OCI-LY3 (cell line): ENCODE measurements around the gene LRFN4.

Experiments
- H2AFZ ChIP-seq: fragments of 200-600, 300-600 bp; shearing (Covaris generic); 2 replicates; pipeline ENCODE4 v1.6.0; 2014; ENCODE audit warnings: antibody characterized with exemption, low read depth, low read length
- H3K27ac ChIP-seq: fragments of 200-600, 300-600 bp; sonication (generic); 2 replicates; pipeline ENCODE4 v1.5.1; 2014; ENCODE audit warnings: mild to moderate bottlenecking, low read length, moderate library complexity, mixed read lengths
- H3K27me3 ChIP-seq: fragments of 200-600, 300-600 bp; sonication (generic); 2 replicates; pipeline ENCODE4 v1.6.1; 2014; ENCODE audit warnings: low read depth, low read length, mixed read lengths
- H3K36me3 ChIP-seq: fragments of 200-600, 300-600 bp; sonication (generic); replicated peaks from 2 replicates; pipeline ENCODE3; 2014; ENCODE audit warnings: low read depth, low read length, mixed read lengths
- H3K4me1 ChIP-seq: fragments of 300-600, 200-600 bp; sonication (generic); 2 replicates; pipeline ENCODE4 v1.6.1; 2014; ENCODE audit warnings: low read length, mixed read lengths
- H3K4me2 ChIP-seq: fragments of 200-600, 300-600 bp; sonication (generic); 2 replicates; pipeline ENCODE4 v1.6.1; 2014; ENCODE audit warnings: low read length, mixed read lengths
- H3K4me3 ChIP-seq: fragments of 300-600, 200-600 bp; sonication (generic); 2 replicates; pipeline ENCODE4 v1.5.1; 2014; ENCODE audit warnings: antibody characterized with exemption, mild to moderate bottlenecking, low read length, moderate library complexity
- H3K79me2 ChIP-seq: fragments of 300-600, 200-600 bp; shearing (Covaris generic); 2 replicates; pipeline ENCODE4 v1.6.1; 2014; ENCODE audit warnings: mild to moderate bottlenecking, low read length, mixed read lengths
- H3K9ac ChIP-seq: fragments of 300-600, 200-600 bp; shearing (Covaris generic); 2 replicates; pipeline ENCODE4 v1.6.0; 2014; ENCODE audit warnings: mild to moderate bottlenecking, low read length, moderate library complexity
- H3K9me3 ChIP-seq: fragments of 200-600, 300-600 bp; shearing (Covaris generic); 2 replicates; pipeline ENCODE4 v1.6.1; 2014; ENCODE audit warnings: low read length, mixed read lengths; ENCODE audit not compliant: insufficient read depth
- H4K20me1 ChIP-seq: fragments of 200-600, 300-600 bp; sonication (generic); 2 replicates; pipeline ENCODE4 v1.6.1; 2016; ENCODE audit warnings: low read length, mixed read lengths; ENCODE audit not compliant: insufficient read depth
- EZH2phosphoT487 ChIP-seq: fragments of 200-600 bp; shearing (Covaris generic); IDR thresholded peaks from 2 replicates; pipeline ENCODE4 v1.6.1; 2018; ENCODE audit warnings: antibody characterized with exemption, mixed run types, low read depth
- TF ChIP-seq, protein P1 (sequence below): fragments of 200-600, 300-600 bp; sonication (generic); IDR thresholded peaks from 2 replicates; pipeline ENCODE4 v1.5.1; 2014; ENCODE audit warnings: antibody characterized with exemption, low read length, low read depth

The LRFN4 gene

GRCh38 chr11:66815646-66816045 is 41.2 kb upstream of the LRFN4 start:
- H3K27ac ChIP-seq = peak overlapping the region; percentile 13; the same call in 1 of the 2 replicates

GRCh38 chr11:66818231-66818955 is 38.5 kb upstream of the LRFN4 start:
- Histone ChIP-seq H4K20me1 (no peaks in the 10 kb centered on the region), H3K9me3 (no peaks in the 10 kb centered on the region)
- TF ChIP-seq EZH2phosphoT487 = no peak
- TF ChIP-seq, protein P1, sequence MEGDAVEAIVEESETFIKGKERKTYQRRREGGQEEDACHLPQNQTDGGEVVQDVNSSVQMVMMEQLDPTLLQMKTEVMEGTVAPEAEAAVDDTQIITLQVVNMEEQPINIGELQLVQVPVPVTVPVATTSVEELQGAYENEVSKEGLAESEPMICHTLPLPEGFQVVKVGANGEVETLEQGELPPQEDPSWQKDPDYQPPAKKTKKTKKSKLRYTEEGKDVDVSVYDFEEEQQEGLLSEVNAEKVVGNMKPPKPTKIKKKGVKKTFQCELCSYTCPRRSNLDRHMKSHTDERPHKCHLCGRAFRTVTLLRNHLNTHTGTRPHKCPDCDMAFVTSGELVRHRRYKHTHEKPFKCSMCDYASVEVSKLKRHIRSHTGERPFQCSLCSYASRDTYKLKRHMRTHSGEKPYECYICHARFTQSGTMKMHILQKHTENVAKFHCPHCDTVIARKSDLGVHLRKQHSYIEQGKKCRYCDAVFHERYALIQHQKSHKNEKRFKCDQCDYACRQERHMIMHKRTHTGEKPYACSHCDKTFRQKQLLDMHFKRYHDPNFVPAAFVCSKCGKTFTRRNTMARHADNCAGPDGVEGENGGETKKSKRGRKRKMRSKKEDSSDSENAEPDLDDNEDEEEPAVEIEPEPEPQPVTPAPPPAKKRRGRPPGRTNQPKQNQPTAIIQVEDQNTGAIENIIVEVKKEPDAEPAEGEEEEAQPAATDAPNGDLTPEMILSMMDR = no peak

More at GRCh38 chr11:66815646-66816045, 41.2 kb upstream of the LRFN4 start:
- H3K9ac ChIP-seq = no peak overlapping the region
- no peaks in the 10 kb centered on the region for H3K9me3 ChIP-seq
- H3K27me3 ChIP-seq = no peaks in the 10 kb centered on the region
- H4K20me1 ChIP-seq = no peaks in the 10 kb centered on the region
- peaks cover 4% of the 10 kb centered on the region for H3K36me3 ChIP-seq
- peak overlapping the region; percentile 5 for H3K4me2 ChIP-seq
- H3K4me1 ChIP-seq = peaks cover 43% of the 10 kb centered on the region
- H3K4me3 ChIP-seq = no peak overlapping the region
- TF ChIP-seq, protein P1 = no peak
- no peak for TF ChIP-seq EZH2phosphoT487
- H3K79me2 ChIP-seq = no peaks in the 10 kb centered on the region
- no peak overlapping the region for H2AFZ ChIP-seq

GRCh38 chr11:66820381-66820780 is 36.5 kb upstream of the LRFN4 start:
- no peaks in the 10 kb centered on the region for H3K9me3 ChIP-seq
- H4K20me1 ChIP-seq = no peaks in the 10 kb centered on the region
- H3K9ac ChIP-seq = no peak overlapping the region
- H3K4me2 ChIP-seq = no peak overlapping the region
- no peaks in the 10 kb centered on the region for H3K27me3 ChIP-seq
- H2AFZ ChIP-seq = no peak overlapping the region
- no peak overlapping the region for H3K27ac ChIP-seq
- H3K4me1 ChIP-seq = peaks cover 30% of the 10 kb centered on the region
- no peaks in the 10 kb centered on the region for H3K79me2 ChIP-seq
- H3K4me3 ChIP-seq = no peak overlapping the region
- H3K36me3 ChIP-seq = peaks cover 4% of the 10 kb centered on the region
- TF ChIP-seq EZH2phosphoT487 = no peak
- TF ChIP-seq, protein P1 = no peak

More at GRCh38 chr11:66818231-66818955, 38.5 kb upstream of the LRFN4 start:
- Histone ChIP-seq H2AFZ (no peak overlapping the region), H3K4me1 (peaks cover 31% of the 10 kb centered on the region), H3K27me3 (no peaks in the 10 kb centered on the region), H3K79me2 (no peaks in the 10 kb centered on the region), H3K4me3 (no peak overlapping the region), H3K36me3 (peaks cover 4% of the 10 kb centered on the region), H3K9ac (no peak overlapping the region), H3K4me2 (peak overlapping the region; percentile 26), H3K27ac (peak overlapping the region; percentile 53)

- H3K4me1 ChIP-seq = peaks cover 24% of the 10 kb centered on the region
- TF ChIP-seq, protein P1 = no peak
- TF ChIP-seq EZH2phosphoT487 = no peak
- H3K9me3 ChIP-seq = no peaks in the 10 kb centered on the region
- H3K27me3 ChIP-seq = no peaks in the 10 kb centered on the region
- H2AFZ ChIP-seq = no peak overlapping the region
- no peak overlapping the region for H3K4me3 ChIP-seq
- H3K4me2 ChIP-seq = no peak overlapping the region
- H3K36me3 ChIP-seq = peaks cover 4% of the 10 kb centered on the region
- H3K27ac ChIP-seq = no peak overlapping the region
- H3K9ac ChIP-seq = no peak overlapping the region
- no peaks in the 10 kb centered on the region for H4K20me1 ChIP-seq
- no peaks in the 10 kb centered on the region for H3K79me2 ChIP-seq
These were observed 36.0 kb upstream of the LRFN4 start for GRCh38 chr11:66820901-66821300.
